Measurements from ENCODE around the gene MAP2K5.

Gene MAP2K5

DNA sequence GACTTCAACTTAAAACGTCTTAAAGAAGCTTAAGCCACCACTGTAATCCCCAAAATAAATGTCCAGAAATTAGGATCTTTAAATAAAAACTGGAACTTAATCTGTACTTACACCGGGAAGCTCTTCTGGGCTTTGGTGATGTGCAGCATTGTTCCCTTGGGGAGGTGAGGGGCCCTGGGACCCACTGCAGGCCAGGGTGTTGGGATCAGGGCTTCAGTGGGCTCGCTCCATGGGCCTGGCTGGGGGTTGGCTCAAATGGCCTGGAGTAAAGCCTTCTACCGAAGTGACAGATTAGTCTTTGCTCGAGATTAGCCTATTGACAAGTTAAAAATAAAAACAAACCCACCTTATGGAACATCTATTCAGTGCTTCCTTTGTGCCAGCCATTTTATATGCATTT lies 303.5 kb downstream of the MAP2K5 start:
- DNase-seq: no peak

DNA sequence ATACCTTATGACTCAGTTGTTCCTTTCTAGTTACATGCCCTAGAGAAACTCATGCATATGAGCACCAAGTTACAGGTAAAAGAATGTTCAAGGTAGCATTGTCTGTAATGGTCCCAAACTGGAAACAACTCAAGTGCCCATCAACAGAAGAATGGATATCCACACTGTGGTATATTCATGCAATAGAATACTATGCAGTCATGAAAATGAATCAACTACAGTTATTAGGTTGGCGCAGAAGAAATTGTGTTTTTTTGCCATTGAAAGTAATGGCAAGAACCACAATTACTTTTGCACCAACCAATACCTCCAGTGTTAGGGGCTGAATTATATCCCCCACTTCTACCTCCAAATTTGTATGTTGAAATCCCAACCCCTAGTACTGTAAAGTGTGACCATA lies 307.0 kb downstream of the MAP2K5 start:
- no peak for DNase-seq

DNA sequence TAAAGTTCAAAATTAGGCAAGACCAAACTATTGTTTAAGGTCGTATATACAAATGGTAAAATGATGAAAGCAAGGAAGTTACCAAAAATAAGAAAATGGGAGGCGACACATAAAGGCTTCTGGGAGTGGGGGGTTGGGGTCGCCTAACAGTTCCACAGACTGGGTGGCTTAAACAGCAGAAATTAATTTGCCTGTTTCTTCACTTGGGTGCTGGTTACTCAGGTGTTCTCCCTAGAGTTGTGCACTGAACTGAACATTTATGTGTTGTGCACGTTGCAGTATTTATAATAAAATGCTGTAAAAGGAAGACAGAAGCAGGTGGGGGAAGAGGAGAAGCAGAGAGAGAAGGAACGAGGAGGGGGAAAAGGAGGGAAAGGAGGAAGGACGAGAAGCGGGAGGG lies 307.8 kb downstream of the MAP2K5 start:
- no peak for DNase-seq

DNA sequence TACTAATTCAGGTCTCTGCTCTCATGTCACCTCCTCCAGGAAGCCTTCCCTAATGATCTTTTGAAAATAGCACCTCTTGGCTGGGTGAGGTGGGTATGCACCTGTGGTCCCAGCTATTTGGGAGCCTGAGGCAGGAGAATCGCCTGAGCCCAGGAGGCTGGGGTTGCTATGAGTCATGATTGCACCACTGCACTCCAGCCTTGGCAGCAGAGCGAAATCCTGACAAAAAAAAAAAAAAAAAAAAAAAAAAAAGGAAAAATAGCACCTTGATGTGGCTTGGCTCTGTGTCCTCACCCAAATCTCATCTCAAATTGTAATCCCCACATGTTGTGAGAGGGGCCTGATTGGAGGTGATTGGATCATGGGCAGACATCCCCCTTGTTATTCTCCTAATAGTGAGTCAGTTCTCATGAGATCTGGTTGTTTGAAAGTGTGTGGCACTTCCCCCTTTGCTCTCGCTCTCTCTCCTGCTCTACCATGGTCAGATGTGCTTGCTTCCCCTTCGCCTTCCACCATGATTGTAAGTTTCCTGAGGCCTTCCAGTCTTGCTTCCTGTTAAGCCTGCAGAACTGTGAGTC lies 308.6 kb downstream of the MAP2K5 start:
- DNase-seq: peak; percentile 22

DNA sequence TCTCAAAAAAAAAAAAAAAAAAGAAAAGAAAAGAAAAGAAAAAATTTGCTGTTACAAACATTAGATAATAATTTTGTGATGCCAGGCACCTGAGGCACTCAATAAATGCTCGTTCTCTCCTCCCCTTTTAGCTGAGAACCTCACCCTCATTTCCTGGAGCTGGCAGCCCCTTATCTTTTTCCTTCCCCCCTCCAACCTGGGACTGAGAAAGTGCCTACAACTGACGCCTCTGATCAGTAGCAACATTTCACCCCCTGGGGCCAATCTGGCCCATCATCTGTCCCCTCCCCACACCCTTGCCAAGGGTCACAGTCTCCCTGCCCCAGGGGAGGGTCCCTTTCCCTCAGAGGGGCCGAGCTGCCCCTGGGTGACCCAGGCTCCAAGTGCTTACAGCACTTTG lies 309.9 kb downstream of the MAP2K5 start:
- DNase-seq: no peak

DNA sequence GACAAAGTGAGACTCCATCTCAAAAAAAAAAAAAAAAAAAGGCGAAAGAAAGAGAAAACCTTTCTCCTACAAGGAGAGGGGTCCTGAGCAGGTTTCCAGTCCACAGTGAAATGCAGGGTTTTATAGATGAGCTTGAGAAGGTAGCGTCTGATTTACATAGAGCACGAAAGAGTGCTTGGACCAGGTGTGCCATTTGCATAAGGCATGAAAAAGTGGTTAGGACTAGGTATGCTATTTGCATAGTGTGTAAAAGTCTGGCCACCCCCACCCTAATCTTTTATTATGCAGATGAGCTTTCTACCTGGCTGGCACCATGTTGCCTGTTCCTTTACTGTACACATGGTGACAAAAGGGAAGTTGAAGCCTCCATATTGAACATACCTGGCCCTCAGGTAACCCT lies 311.0 kb downstream of the MAP2K5 start:
- DNase-seq: no peak

DNA sequence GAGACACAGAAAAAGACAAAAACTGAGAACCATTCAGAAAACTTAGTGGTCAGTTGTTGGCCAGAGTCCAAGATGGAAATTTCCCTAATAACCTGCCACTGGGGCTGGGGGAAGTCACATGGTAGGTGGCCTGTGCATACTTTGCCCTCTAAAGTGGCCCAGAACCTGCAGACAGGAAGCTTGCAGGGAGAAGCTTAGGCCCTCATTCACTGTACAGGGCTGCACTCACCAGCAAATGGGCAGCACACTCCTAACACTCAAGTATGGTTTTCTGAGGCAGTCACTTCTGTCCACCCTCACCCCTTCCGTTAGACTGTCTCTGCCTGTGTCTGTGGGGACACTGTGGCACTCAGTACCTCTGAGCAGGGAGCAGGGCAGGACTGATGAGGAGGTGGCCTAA lies 311.9 kb downstream of the MAP2K5 start:
- DNase-seq: no peak

DNA sequence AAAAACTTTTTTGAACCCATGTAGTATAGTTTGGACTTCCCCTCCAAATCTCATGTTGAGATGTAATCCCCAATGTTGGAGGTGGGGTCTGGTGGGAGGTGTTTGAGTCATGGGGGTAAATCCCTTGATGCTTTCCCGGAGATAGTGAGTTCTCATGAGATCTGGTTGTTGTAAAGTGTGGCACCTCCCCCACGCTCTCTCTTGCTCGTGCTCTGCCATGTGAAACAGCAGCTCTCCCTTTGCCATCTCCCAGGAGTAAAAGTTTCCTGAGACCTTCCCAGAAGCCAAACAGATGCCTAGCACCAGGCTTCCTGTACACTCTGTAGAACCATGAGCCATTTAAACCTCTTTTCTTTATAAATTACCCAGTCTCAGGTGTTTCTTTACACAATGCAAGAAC lies 313.3 kb downstream of the MAP2K5 start:
- no peak for DNase-seq
